Measurements from ENCODE around the gene FSTL1. TPM values are rescaled to one million over a fixed set of nuclear protein-coding genes. Genes with fewer than 3 reads are reported as not detected.

The FSTL1 gene
- total and polyA plus RNA-seq, 2 of the 8 experiments (the other 6 are each of a cell fraction or from before 2014, with no cell fraction given) = 158 to 516 TPM

GRCh38 chr3:120348065-120348990, 102.5 kb downstream of the FSTL1 start:
- H3K23me2 ChIP-seq (ENCODE audit: low read depth, low read length) = peaks cover 11% of the 10 kb centered on the region
- no peak overlapping the region for H2BK15ac ChIP-seq (ENCODE audit: low read length)
- no peaks in the 10 kb centered on the region for H3K9me3 ChIP-seq (ENCODE audit: insufficient read depth in 2 of 2, low read depth in 1 of 2, low read length in 1 of 2)
- peaks cover 0 to 24% of the 10 kb centered on the region in 2 experiments; a peak in 2 of 4 replicates for H3K79me2 ChIP-seq (ENCODE audit: control insufficient read depth in 1 of 2, insufficient read depth in 2 of 2, low read length in 2 of 2)
- peak overlapping the region; percentile 25; the same call in 1 of the 2 replicates for H3K27ac ChIP-seq (ENCODE audit: low read depth, low read length)
- H3K14ac ChIP-seq (ENCODE audit: insufficient read length) = no peak overlapping the region
- no peak overlapping the region; the same call in 1 of the 2 replicates for H2BK12ac ChIP-seq (ENCODE audit: low read depth, low read length)
- H4K91ac ChIP-seq (replicated peaks; ENCODE audit: insufficient read length, low read length) = peak overlapping the region; percentile 83
- H2BK20ac ChIP-seq (ENCODE audit: low read length) = no peak overlapping the region
- H3K27me3 ChIP-seq (replicated peaks in 1 of 4; ENCODE audit: control insufficient read depth in 3 of 4, extremely low read depth in 1 of 4, insufficient read depth in 3 of 4, low read length in 3 of 4) = peaks cover 0 to 6% (median 3%) of the 10 kb centered on the region in 4 experiments; a peak in 3 of 7 replicates
- no peak overlapping the region for H2BK120ac ChIP-seq (replicated peaks; ENCODE audit: low read depth, low read length)
- peak overlapping the region; percentile 86; the same call in 1 of the 2 replicates for H3K18ac ChIP-seq (ENCODE audit: extremely low read depth, low read length)
- peaks cover 0 to 4% (median 2%) of the 10 kb centered on the region in 4 experiments; a peak in 2 of 7 replicates for H3K4me1 ChIP-seq (replicated peaks in 1 of 4; ENCODE audit: control insufficient read depth in 3 of 4, insufficient read depth in 4 of 4, low read length in 3 of 4)
- peak overlapping the region; percentile 84 to 90 for H3K4me2 ChIP-seq (ENCODE audit: insufficient read depth in 1 of 2, low read depth in 2 of 2, low read length in 2 of 2)
- H2AFZ ChIP-seq (ENCODE audit: low read length) = 0 out of 2 replicates have a peak overlapping the region, but pooled peaks have one; percentile 18
- H3K9ac ChIP-seq (replicated peaks in 1 of 4; ENCODE audit: extremely low read depth in 1 of 4, low read depth in 3 of 4, low read length in 3 of 4) = peak overlapping the region; percentile 68 to 87 (median 78)
- DNase-seq (ENCODE audit: low read depth in 1 of 2, low spot score in 2 of 2) (peak in 1 of 2 experiments; percentile 46), FAIRE-seq (no peak)
- H2BK5ac ChIP-seq (ENCODE audit: low read depth, low read length) = no peak overlapping the region; the same call in 1 of the 2 replicates
- ChIA-PET POLR2A (ENCODE audit: partially characterized antibody) (interaction anchor here (0.7 to 2.6 kb wide), 23 partner anchors 8 to 441 kb away, joined by 3 to 14 read pairs (median 4); partner anchors contain the start of genes GSK3B and NDUFB4), CTCF (ENCODE audit: partially characterized antibody) (interaction anchor here (0.5 to 2.5 kb wide), 8 partner anchors 8 to 296 kb away, joined by 3 to 14 read pairs (median 3); no protein-coding TSS in a partner anchor)
- H4K5ac ChIP-seq (ENCODE audit: insufficient read length, low read depth, low read length) = peak overlapping the region; percentile 41
- no peaks in the 10 kb centered on the region; a peak in 1 of 8 replicates for H3K36me3 ChIP-seq (ENCODE audit: control insufficient read depth in 2 of 4, insufficient read depth in 4 of 4, low read length in 3 of 4)
- peak overlapping the region; percentile 73 to 88 (median 76) for H3K4me3 ChIP-seq (ENCODE audit: extremely low read depth in 1 of 4, insufficient read depth in 2 of 4, low read depth in 3 of 4, low read length in 4 of 4)
- peak overlapping the region; percentile 60; the same call in 1 of the 2 replicates for H4K8ac ChIP-seq (ENCODE audit: extremely low read depth, insufficient read depth, low read length)
- 9% methylated on average over 40 of the region's 41 CpGs; no CpG with 5 or more reads in 1 of the 2 experiments for WGBS, 2 experiments (ENCODE audit: extremely low coverage in 1 of 2, insufficient coverage in 1 of 2, insufficient read length in 1 of 2, insufficient replicate concordance in 2 of 2, low coverage in 1 of 2, low lambda C conversion rate in 2 of 2, missing lambda C conversion rate in 1 of 2)
- peaks cover 2% of the 10 kb centered on the region in 2 experiments for H4K20me1 ChIP-seq (replicated peaks in 1 of 2; ENCODE audit: control insufficient read depth in 1 of 2, insufficient read depth in 2 of 2, low read length in 2 of 2)
- peak overlapping the region; percentile 43 for H3K56ac ChIP-seq (replicated peaks; ENCODE audit: insufficient read length, low read depth, low read length)
- H2AK5ac ChIP-seq (ENCODE audit: low read depth, low read length) = no peak overlapping the region
- H3K23ac ChIP-seq (ENCODE audit: insufficient read length) = no peak overlapping the region
- H3K79me1 ChIP-seq (ENCODE audit: low read depth, low read length) = peaks cover 2% of the 10 kb centered on the region; the same call in 1 of the 2 replicates
- peak overlapping the region; percentile 96 for H3K4ac ChIP-seq (replicated peaks; ENCODE audit: insufficient read length, low read depth, low read length)
- TF ChIP-seq CHD1 (IDR thresholded peaks at IDR 0.05; ENCODE audit: low read depth, low read length) = no peak
- TF ChIP-seq POU5F1 (IDR thresholded peaks at IDR 0.05; ENCODE audit: low read depth, low read length) = no peak
- no peak for TF ChIP-seq SP2 (IDR thresholded peaks at IDR 0.05; ENCODE audit: low read length)
- TF ChIP-seq EP300 (IDR thresholded peaks at IDR 0.05; ENCODE audit: borderline replicate concordance in 1 of 2, low read depth in 2 of 2, low read length in 2 of 2) = no peak
- no peak for TF ChIP-seq CTCF (IDR thresholded peaks at IDR 0.05; ENCODE audit: control extremely low read depth in 1 of 3, insufficient read depth in 1 of 3, low read depth in 1 of 3, low read length in 3 of 3)
- no peak for TF ChIP-seq TCF12 (IDR thresholded peaks at IDR 0.05; ENCODE audit: low read depth, low read length)
- no peak for TF ChIP-seq BRCA1 (IDR thresholded peaks at IDR 0.05; ENCODE audit: low read depth, low read length)
- no peak for TF ChIP-seq ASH2L (IDR thresholded peaks at IDR 0.05; ENCODE audit: low read length)
